GM18505 (cell line): ENCODE results near the gene PRCD.

Experiments used
- ATAC-seq: cut with Tn5 transposase; IDR thresholded peaks from one replicate; pipeline ENCODE4 v1.9.1; 2021; ENCODE audit not compliant: unreplicated experiment
- POLR2A ChIP-seq: IDR thresholded peaks from 4 replicates; pipeline ENCODE4 v1.6.1; 2011; ENCODE audit warnings: borderline replicate concordance; ENCODE audit not compliant: insufficient read depth, insufficient read length; ENCODE audit errors: extremely low read depth

The PRCD gene

DNA sequence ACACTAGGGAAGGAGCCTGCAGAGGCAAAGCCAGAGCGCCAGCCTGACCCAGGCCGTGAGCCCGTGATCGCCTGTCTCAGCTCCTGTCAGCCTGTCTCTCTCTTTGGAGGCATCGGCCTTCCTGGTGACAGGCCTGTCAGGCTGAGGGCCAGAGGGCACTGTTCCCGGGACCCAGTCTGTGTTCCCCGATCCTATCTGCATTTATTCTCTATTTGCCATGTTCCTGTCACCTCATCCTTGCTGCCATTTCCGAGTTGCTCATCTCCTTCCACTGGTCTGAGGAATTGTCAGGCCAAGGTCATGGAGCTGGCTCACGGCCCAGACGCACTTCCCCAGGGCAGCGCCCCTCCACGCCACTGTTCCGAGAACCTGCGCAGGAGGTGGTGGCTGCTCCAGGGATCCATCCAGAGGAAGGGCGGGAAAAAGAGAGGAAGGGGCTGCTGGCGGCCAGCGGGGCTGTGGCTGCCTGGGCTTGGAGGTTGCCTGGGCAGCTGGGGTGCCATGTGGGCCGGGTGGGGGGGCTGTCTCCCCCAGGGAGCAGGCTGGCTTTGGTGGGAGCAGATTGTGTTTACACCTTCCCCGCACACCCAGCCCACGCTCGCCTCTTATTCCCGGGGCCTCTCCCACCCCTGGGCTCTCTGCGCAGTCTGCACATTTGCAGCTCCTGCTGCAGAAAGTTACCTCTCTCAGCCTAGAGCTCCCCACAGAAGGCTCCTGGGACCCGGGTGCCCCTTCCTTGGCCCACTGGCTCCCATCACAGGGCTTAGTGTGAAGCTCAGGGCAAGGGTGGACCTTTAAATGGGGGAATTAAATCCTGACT lies 4.9 kb downstream of the PRCD start:
- TF ChIP-seq POLR2A = no peak
- no peak for ATAC-seq

DNA sequence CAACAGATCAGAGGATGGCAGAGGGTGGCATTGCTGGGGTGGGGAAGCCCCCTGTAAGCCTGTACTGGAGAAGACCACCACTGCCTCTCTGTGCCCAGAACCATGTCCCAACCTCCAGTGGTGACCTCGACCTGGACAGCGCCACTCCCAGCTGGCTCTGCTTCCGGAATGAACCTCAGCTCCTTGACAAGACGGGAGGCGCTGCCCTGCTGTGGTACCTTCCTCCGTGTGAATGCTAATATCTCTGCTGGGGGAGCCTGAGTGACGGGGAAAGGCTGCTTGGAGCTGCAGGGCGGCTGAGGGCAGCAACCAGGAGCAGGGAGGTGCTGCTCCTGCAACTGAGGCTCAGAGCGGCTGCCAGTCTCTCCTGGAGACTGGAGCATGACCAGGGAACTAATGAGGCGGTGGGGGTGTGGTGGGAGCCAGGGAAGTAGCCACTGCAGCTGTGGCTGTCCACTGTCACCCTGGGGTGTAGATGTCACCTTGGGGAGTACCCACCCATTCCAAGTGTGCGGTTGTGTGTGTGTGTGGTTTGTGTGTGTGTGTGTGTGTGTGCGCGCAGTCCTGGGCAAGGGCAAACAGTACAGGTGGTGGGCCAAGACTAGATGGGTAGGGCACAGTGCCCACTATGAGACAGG lies 6.2 kb downstream of the PRCD start:
- no peak for TF ChIP-seq POLR2A
- ATAC-seq = no peak

GRCh38 chr17:76546556-76547182 lies 6.8 kb downstream of the PRCD start:
- no peak for TF ChIP-seq POLR2A
- ATAC-seq = no peak

- no peak for ATAC-seq
- TF ChIP-seq POLR2A = no peak
These were observed 7.4 kb downstream of the PRCD start for GRCh38 chr17:76547183-76547641.

DNA sequence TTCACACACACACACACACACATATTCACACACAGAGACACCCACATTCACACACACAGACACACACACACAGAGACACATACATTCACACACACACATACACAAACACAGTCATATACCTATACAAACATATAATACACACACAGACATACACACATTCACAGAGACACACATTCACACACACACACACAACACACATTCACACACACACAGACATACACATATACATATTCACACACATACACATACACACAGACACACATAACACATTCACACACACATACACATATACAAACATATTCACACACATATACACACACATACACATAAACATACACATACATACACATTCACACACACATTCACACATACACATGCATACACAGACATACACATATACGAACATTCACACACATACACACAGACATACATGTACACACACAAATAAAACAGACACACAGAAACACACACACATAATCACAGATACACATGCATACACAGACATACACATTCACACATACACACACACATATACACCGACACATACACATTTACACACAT lies 7.9 kb downstream of the PRCD start:
- no peak for ATAC-seq
- TF ChIP-seq POLR2A = no peak

GRCh38 chr17:76548378-76549214 lies 8.8 kb downstream of the PRCD start:
- no peak for TF ChIP-seq POLR2A
- ATAC-seq = no peak

DNA sequence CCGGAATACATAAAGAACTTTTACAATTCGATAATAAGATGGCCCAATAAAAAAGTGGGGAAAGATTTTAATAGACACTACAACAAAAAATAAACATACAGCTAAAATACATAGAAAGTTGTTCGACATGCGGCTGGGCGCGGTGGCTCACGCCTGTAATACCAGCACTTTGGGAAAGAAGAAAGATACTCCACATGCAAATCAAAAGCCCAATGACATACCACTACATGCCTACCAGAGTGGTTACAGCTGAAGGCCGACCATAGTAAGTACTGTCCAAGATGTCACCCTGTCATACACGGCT lies 9.3 kb downstream of the PRCD start:
- ATAC-seq = no peak
- TF ChIP-seq POLR2A = no peak

DNA sequence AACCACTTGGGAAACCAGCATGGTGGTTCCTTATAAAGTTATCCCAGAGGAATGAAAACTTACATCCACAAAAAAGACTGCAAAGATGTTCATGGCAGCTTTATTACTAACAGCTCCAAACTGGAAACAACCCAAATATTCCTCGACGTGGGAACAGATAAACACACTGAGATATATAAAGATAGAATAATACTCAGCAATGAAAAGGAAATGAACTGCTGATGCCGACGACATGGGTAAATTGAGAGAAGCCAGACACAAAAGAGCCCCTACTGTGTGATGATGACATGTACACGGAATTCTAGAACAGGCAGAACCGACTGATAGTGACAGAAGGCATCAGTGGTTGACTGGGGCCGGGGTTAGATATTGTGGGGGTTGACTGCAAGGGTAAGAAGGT lies 9.7 kb downstream of the PRCD start:
- no peak for TF ChIP-seq POLR2A
- ATAC-seq = no peak

DNA sequence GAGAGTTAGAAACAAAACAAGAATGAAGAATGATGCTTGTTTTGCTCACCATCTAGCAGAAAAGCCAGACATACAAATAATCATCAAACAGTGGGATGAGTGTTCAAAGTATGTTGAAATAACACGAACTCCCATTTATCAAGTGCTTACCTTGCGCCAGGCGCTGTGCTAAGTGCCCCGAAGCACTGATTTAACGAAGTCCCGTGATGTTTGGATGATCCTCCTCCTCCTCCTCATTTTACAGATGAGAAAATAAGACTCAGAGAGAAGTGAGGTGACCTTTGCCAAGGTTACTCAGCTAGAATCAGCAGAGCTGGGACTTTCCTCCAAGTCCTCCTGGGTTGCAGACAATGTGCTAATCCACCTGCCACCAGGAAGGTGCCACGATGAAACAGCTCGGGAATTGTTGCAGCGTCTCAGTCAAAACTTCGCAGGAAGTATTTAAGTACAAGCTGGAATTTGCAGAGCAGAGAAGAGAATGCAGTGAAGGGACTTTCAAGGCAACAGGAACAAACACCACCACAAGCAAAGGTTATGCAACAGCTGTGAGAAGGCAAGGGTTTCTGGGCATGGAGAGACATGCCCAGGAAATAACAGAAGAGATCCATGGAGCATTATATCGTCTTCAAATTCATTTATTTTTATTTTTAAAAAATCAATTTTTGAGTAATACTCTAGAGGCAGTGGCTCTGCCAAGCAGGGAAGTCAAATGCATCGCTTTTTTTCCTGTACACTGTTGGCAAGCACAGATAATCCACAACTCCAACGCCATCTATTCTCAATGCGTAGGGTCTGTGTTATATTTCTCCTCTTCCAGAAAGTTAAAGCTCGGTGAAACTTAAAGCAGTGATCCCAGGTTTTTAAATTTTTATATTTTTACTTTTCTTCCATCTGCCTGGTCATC lies 11.1 kb downstream of the PRCD start:
- no peak for ATAC-seq
- no peak for TF ChIP-seq POLR2A

GRCh38 chr17:76551685-76552084 lies 11.8 kb downstream of the PRCD start:
- no peak for ATAC-seq
- no peak for TF ChIP-seq POLR2A

- no peak for ATAC-seq
- no peak for TF ChIP-seq POLR2A
These were observed 13.5 kb downstream of the PRCD start for GRCh38 chr17:76553178-76553908.

- no peak for TF ChIP-seq POLR2A
These were observed 14.3 kb downstream of the PRCD start for GRCh38 chr17:76554131-76554530.

DNA sequence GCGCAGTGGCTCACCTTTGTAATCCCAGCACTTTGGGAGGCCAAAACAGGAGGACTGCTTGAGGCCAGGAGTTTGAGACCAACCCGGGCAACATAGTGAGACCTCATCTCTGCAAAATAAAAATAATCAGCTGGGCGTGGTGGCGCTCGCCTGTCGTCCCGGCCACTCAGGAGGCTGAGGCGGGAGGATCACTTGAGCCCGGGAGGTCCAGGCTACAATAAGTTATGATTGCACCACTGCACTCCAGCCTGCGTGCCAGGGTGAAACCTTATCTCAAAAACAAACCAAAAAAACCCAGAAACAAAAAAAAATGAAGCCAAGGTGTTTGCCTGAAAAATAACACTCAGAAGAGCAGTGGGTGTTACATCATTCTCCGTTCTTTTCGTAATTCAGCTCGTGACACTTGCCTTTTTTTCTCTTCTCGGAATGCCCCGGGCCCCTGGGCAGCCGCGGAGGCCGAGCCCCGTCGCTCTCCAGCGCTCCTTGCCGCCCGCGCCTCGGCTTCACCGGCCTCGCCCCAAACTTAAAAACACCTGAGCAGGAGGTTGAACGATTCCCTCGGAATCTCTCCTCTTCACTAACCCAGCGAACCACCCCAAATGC lies 17.0 kb downstream of the PRCD start:
- peak; percentile 36 for ATAC-seq
- TF ChIP-seq POLR2A = no peak

More at GRCh38 chr17:76554131-76554530, 14.3 kb downstream of the PRCD start:
- ATAC-seq = no peak
